ENCODE measurements around the gene FOXS1. TPM values are rescaled to one million over a fixed set of nuclear protein-coding genes. Genes with fewer than 3 reads are reported as not detected.
"Not testable (repeated sequence)": the region's sequence is repeated elsewhere in the genome, so short reads cannot be mapped to it uniquely, and the experiment has no call there.

FOXS1 gene
- total RNA-seq, 4 donors from 2014 or later: 3.0 to 11.8 (median 8.0) TPM

GRCh38 chr20:31818376-31818908 lies 27.0 kb downstream of the FOXS1 start:
- Histone ChIP-seq H3K4me3 (no peak overlapping the region), H3K4me1 (peaks cover 0 to 25% (median 6%) of the 10 kb centered on the region in 4 donors), H3K27me3 (no peaks in the 10 kb centered on the region), H3K9me3 (no peaks in the 10 kb centered on the region), H3K27ac (no peak overlapping the region), H3K36me3 (no peaks in the 10 kb centered on the region)
- DNase-seq (ENCODE audit: low spot score in 2 of 2): no peak
- TF ChIP-seq POLR2A (IDR thresholded peaks at IDR 0.05) (no peak), EP300 (IDR thresholded peaks at IDR 0.05) (no peak), CTCF (IDR thresholded peaks at IDR 0.05) (no peak)
- 90 to 93% methylated on average over 8 of the region's 8 CpGs for WGBS, 2 donors

- no peaks in the 10 kb centered on the region for H3K9me3 ChIP-seq
- H3K36me3 ChIP-seq: no peaks in the 10 kb centered on the region
- H3K4me3 ChIP-seq: no peak overlapping the region
- TF ChIP-seq CTCF (IDR thresholded peaks at IDR 0.05) (no peak), EP300 (IDR thresholded peaks at IDR 0.05) (no peak), POLR2A (IDR thresholded peaks at IDR 0.05) (no peak)
- no peak overlapping the region for H3K27ac ChIP-seq
- 84 to 95% methylated on average over 5 of the region's 5 CpGs for WGBS, 2 donors
- DNase-seq (ENCODE audit: low spot score in 2 of 2): no peak
- peaks cover 0 to 22% (median under 1%) of the 10 kb centered on the region in 4 donors for H3K4me1 ChIP-seq
- no peaks in the 10 kb centered on the region for H3K27me3 ChIP-seq
Observed at GRCh38 chr20:31817461-31817860, 27.9 kb downstream of the FOXS1 start.

GRCh38 chr20:31816221-31816620 lies 29.2 kb downstream of the FOXS1 start:
- Histone ChIP-seq H3K4me3 (no peak overlapping the region), H3K27me3 (no peaks in the 10 kb centered on the region), H3K9me3 (no peaks in the 10 kb centered on the region), H3K36me3 (no peaks in the 10 kb centered on the region), H3K27ac (no peak overlapping the region), H3K4me1 (peaks cover 0 to 27% (median 0%) of the 10 kb centered on the region in 4 donors)
- TF ChIP-seq CTCF (IDR thresholded peaks at IDR 0.05): no peak
- no peak for TF ChIP-seq EP300 (IDR thresholded peaks at IDR 0.05)
- TF ChIP-seq POLR2A (IDR thresholded peaks at IDR 0.05): no peak
- WGBS, 2 donors: 89 to 90% methylated on average over 5 of the region's 5 CpGs
- DNase-seq (ENCODE audit: low spot score in 2 of 2): no peak

GRCh38 chr20:31815408-31816188 lies 29.8 kb downstream of the FOXS1 start:
- 36 to 45% methylated on average over 5 to 8 of the region's 9 CpGs for WGBS, 2 donors

GRCh38 chr20:31814142-31814541 lies 31.3 kb downstream of the FOXS1 start:
- not testable (repeated sequence) for DNase-seq (ENCODE audit: low spot score in 2 of 2); H3K27me3 ChIP-seq; H3K27ac ChIP-seq; H3K4me3 ChIP-seq; H3K9me3 ChIP-seq; H3K36me3 ChIP-seq
- H3K4me1 ChIP-seq: peaks cover 0 to 27% (median 0%) of the 10 kb centered on the region in 4 donors
- WGBS, 2 donors: 83 to 87% methylated on average over 7 of the region's 7 CpGs

More at GRCh38 chr20:31815408-31816188, 29.8 kb downstream of the FOXS1 start:
- Histone ChIP-seq H3K27me3 (no peaks in the 10 kb centered on the region), H3K36me3 (no peaks in the 10 kb centered on the region), H3K4me1 (peaks cover 0 to 27% (median 0%) of the 10 kb centered on the region in 4 donors), H3K27ac (no peak overlapping the region), H3K9me3 (no peaks in the 10 kb centered on the region), H3K4me3 (no peak overlapping the region)
- TF ChIP-seq EP300 (IDR thresholded peaks at IDR 0.05) (no peak), POLR2A (IDR thresholded peaks at IDR 0.05) (no peak), CTCF (IDR thresholded peaks at IDR 0.05) (no peak)
- DNase-seq (ENCODE audit: low spot score in 2 of 2): no peak

Data from tibial nerve (tissue), 4 donors.